HG02981 (cell line): ENCODE results near the gene ZNF592.

Experiments used
- ATAC-seq: cut with Tn5 transposase; IDR thresholded peaks from one replicate; pipeline ENCODE4 v1.9.1; 2021; ENCODE audit warnings: mild to moderate bottlenecking, moderate library complexity; ENCODE audit not compliant: unreplicated experiment

The ZNF592 gene

GRCh38 chr15:84804005-84804900 lies 55.9 kb downstream of the ZNF592 start:
- no peak for ATAC-seq

- ATAC-seq, result no peak
Measured at GRCh38 chr15:84805221-84805620, 56.8 kb downstream of the ZNF592 start.

DNA sequence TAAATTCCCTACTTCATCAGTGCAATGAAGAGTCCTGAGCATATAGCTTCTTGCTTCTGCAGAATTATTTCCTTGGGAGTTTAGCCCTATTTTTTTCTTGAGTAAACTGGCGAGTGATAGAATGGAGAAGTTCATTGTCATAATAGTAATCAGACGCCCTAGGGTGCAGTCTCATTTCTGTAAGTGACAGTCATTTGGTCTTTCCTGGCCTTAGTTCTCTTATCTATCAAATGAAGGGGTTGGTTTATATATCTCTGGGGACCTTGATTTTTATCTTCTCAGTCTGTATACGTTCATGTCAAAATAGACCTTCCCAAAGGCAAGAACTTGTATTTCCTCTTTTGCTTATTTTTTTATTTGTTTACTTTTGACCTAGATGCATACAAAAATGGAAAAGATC lies 58.8 kb downstream of the ZNF592 start:
- ATAC-seq, result no peak

DNA sequence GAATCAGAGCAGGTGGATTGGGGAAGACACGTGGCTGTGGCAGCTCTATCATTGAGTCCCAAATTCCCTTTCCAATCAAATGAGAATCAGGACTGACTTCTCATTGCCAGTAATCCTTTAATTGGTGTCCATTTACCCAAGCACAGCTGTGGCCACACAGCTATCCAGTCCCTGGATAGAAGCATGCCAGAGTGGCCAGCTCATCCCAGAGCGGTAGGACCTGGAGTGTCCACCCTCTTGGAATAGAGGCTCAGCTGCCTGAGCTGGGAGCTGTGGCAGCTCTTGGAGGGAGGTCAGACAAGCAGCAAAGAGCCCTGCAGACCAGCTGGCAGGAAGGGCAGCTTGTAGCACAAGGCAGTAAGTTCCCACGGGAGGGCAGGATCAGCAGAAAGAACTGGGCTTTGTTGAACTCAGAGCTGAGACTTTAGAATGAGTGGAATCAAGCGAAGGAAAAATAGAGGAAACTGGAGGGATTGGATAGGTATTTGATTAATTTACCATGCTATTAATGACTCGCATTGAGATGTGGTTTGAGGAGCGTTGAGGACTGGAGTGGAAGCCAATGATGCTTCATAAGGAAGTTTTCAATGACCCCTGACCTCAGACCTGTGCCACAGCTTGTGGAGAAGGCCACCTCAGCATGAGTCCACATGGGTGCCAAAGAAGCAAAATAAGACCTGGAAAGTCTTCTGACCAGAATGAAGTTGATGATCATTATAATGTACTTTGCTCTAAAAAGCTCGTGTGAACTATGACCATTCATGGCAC lies 61.9 kb downstream of the ZNF592 start:
- no peak for ATAC-seq

- ATAC-seq, result no peak
Measured at GRCh38 chr15:84811151-84811550, 62.8 kb downstream of the ZNF592 start.

GRCh38 chr15:84811828-84812227 lies 63.4 kb downstream of the ZNF592 start:
- no peak for ATAC-seq

DNA sequence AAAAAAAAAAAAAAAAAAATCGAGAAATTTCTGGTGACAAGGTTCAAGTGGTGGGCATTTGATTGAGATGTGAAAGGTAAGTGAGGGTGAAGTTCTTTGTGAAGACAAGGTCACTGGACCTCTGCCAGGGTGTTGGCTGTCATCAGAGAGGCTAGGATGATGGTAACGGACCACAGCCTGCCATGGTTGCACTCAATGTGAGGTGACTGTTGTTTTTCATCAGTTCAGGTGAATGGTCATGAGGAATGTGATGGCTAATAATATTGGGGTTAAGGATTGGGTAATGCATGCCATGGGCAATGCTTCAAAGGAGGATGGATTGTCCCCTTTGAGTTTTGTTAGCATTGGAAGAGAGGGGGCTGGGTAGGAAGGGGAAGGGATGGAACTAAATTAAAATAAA lies 64.5 kb downstream of the ZNF592 start:
- no peak for ATAC-seq

DNA sequence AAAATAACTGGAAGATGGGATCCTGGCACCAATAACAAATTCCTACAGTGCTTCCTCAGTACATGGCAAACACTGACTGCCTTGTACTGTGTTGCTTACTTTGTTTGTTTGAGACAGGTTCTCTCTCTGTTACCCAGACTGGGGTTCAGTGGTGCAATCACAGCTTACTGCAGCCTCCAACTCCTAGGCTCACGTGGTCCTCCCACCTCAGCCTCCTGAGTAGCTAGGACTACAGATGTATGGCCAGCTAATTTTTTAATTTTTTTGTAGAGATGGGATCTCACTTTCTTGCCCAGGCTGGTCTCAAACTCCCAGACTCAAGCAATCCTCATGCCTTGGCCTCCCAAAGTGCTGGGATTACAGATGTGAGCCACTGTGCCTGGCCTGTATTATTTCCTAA lies 65.0 kb downstream of the ZNF592 start:
- no peak for ATAC-seq

DNA sequence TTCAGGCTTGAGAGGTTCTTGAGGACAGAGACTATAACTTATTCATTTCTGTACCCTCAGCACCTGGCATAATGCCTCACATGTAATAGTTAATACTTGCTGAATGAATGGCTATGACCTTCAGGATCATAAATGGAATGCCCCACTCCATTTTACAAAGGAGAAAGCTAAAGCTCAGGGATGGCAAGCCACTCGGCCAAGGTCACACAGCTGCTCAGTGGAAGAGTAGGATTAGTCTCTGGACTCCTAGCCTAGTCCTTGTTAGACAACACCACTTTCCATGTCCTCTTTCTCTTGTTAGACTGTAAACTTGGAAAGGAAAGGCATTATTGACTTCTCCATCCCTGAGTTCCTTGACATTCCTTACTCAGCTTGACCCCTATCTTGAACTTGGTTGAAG lies 65.5 kb downstream of the ZNF592 start:
- ATAC-seq, result no peak

DNA sequence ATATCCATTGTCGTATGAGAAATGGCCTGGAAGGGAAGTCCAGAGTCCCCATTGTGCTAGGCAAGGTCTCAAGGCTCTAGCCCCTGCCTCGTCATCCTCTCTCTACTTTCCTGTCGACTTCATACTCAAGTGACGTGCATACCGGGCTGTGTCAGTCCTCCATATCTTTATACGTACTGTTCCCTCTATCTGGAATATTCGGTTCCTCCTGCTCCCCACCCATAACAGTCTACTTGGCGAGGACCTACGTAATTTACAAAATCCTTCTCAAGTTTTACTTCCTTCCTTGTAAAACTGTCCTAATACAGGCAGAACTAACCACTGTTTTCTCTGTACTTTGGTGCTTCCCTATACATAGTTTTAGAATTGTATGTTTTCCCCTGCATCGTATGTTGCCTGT lies 66.5 kb downstream of the ZNF592 start:
- ATAC-seq, result no peak

DNA sequence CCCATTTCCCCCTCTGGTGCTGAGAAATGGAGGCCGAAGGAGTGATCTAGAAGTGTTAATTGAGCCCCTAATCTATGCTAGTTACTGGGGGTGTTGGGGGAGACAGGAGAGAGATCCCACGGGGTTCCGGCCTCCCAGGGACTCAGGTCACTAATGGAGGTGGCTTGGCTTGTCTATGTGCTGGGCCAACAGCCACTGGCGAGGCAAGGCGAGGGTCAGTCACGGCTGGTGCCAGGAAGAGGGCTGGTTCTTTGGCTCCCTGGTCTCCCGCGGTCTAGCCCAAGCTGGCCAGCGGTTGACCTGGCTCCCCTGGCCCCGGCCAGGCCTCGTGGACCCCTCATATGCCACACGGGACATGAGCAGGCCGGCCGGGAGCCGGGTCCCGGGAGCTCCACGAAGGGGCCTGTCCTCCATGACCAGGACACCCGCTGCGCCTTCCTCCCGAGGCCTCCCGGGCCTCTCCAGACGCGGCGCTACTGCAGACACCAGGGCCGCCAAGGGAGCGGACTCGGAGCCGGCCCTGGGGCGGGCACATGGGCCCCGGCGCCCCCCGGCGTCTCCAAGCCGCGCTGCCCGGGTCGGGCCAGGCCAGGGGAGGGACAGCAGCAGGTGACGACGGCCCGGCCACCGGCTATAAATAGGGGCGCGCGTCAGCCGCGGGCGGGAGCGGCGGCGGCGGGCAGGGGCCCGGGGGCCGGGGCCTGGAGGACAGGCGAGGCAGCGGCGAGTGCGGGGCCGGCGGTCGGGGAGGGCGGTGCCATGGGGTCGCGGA lies 68.5 kb downstream of the ZNF592 start, which contains the start of gene ALPK3:
TSS of gene ALPK3 (plus strand) at position 663 of the 772 bp plus-strand sequence. CDS start at position 760, 97 bp downstream.
- ATAC-seq, result no peak

- ATAC-seq, result no peak
Measured at GRCh38 chr15:84817466-84818081, 69.2 kb downstream of the ZNF592 start.

DNA sequence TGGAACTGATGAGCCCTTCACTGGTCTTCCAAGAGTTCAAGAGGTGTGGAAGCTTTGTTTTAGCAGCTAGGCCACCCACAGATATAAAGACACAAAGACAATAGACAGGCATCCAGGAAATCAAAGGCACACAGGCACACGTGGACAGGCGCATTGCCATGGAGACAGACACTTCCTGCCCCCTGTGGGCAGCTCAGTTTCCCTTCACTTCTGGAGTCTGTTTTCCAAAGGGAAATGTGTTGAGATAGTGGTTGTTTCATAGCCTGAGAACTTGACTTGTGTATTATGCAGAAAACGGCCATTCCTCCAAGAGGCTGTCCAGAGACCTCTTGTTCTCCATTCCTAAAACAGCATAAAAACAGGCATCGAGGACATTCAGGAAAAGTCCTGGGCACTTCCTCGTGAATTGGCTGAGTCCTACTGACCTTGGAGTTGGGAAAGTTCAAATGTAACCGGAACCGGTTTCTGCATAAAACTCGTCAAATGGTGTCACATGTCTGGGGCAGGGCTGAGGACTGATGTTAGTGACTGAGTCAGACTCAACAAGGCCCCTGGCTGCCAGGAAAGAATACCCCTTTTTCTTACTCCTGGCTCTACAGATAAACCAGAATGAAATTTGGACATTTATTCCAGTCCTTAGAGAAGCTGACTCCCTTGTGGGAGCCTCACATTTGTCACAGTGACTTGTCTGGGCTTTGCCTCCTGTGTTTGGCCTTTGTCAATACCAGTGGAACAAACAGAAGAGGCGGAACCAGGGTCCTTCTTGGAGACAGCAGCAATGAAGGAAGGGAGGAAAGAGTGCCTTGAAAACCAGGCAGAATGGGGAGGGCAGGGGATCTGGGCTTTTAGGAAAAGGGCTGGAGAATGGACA lies 70.1 kb downstream of the ZNF592 start:
- ATAC-seq, result no peak

GRCh38 chr15:84819291-84819768 lies 70.9 kb downstream of the ZNF592 start:
- no peak for ATAC-seq

GRCh38 chr15:84819791-84820190 lies 71.4 kb downstream of the ZNF592 start:
- ATAC-seq, result no peak

- ATAC-seq, result no peak
Measured at GRCh38 chr15:84821501-84822021, 73.2 kb downstream of the ZNF592 start.

GRCh38 chr15:84822653-84823281 lies 74.4 kb downstream of the ZNF592 start:
- ATAC-seq, result no peak

GRCh38 chr15:84823282-84823878 lies 75.0 kb downstream of the ZNF592 start:
- no peak for ATAC-seq
